ENCODE data around the gene IL36RN. TPM values are rescaled to one million over a fixed set of nuclear protein-coding genes. Genes with fewer than 3 reads are reported as not detected.
"Not testable (repeated sequence)": the region's sequence is repeated elsewhere in the genome, so short reads cannot be mapped to it uniquely, and the experiment has no call there.

IL36RN gene
- total RNA-seq, 2 donors from 2014 or later: not detected

DNA sequence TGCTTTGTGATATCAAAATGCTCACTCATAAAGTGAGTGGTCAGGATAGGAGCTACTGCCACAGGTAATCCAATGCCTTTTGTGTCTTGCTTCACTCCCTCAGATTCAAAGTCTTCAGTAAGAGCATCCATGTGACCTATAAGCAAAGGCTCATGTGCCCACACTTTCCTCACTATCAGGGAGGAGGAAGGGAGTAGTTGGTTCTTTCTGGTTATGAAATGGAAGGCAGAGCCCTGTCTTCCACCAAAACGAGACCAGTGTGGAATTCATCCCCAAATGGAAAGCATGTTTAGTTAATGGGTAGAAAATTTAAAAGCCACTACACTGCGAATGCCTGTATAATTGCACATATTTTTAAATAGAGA, 34.6 kb downstream of the IL36RN start:
- Histone ChIP-seq H3K4me1 (no peaks in the 10 kb centered on the region), H3K27me3 (no peaks in the 10 kb centered on the region), H3K9me3 (no peaks in the 10 kb centered on the region), H3K4me3 (no peak overlapping the region), H3K27ac (no peak overlapping the region), H3K36me3 (replicated peaks in 1 of 2; ENCODE audit: insufficient read depth in 1 of 2, low read depth in 2 of 2) (no peaks in the 10 kb centered on the region)
- ATAC-seq: no peak
- WGBS, 2 donors: 20 to 28% methylated on average over 2 of the region's 2 CpGs
- TF ChIP-seq, protein P1, sequence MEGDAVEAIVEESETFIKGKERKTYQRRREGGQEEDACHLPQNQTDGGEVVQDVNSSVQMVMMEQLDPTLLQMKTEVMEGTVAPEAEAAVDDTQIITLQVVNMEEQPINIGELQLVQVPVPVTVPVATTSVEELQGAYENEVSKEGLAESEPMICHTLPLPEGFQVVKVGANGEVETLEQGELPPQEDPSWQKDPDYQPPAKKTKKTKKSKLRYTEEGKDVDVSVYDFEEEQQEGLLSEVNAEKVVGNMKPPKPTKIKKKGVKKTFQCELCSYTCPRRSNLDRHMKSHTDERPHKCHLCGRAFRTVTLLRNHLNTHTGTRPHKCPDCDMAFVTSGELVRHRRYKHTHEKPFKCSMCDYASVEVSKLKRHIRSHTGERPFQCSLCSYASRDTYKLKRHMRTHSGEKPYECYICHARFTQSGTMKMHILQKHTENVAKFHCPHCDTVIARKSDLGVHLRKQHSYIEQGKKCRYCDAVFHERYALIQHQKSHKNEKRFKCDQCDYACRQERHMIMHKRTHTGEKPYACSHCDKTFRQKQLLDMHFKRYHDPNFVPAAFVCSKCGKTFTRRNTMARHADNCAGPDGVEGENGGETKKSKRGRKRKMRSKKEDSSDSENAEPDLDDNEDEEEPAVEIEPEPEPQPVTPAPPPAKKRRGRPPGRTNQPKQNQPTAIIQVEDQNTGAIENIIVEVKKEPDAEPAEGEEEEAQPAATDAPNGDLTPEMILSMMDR (IDR thresholded peaks at IDR 0.05): no peak
- no peak for TF ChIP-seq POLR2A (IDR thresholded peaks at IDR 0.05)
- DNase-seq: no peak
- intact Hi-C loops (cut with DNase I): no loop called here

GRCh38 chr2:113096306-113096705, 37.3 kb downstream of the IL36RN start:
- H3K27ac ChIP-seq; H3K4me1 ChIP-seq; ATAC-seq; intact Hi-C loops (cut with DNase I); H3K36me3 ChIP-seq (replicated peaks in 1 of 2; ENCODE audit: insufficient read depth in 1 of 2, low read depth in 2 of 2); H3K27me3 ChIP-seq; H3K4me3 ChIP-seq; DNase-seq; H3K9me3 ChIP-seq: not testable (repeated sequence)
- WGBS, 2 donors: 83 to 85% methylated on average over 14 of the region's 14 CpGs

DNA sequence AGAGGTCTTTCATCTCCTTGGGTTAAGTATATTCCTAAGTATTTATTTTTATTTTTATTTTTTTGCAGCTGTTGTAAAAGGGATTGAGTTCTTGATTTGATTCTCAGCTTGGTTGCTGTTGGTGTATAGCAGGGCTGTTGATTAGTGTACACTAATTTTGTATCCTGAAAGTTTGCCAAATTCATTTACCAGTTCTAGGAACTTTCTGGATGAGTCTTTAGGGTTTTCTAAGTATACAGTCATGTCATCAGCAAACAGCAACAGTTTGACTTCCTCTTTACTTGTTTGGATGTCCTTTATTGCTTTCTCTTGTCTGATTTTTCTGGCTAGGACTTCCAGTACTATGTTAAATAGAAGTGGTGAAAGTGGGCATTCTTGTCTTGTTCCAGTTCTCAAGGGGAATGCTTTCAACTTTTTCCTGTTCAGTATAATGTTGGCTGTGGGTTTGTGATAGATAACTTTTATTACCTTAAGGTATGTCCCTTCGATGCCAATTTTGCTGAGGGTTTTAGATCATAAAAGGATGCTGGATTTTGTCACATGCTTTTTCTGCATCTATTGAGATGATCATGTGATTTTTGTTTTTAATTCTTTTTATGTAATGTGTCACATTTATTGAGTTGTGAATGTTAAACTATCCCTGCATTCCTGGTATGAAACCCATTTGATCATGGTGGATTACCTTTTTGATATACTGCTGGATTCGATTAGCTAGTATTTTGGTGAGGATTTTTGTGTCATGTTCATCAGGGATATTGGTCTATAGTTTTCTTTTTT, 38.0 kb downstream of the IL36RN start:
- H3K4me1 ChIP-seq; H3K9me3 ChIP-seq; H3K27me3 ChIP-seq; intact Hi-C loops (cut with DNase I); H3K4me3 ChIP-seq; ATAC-seq; H3K36me3 ChIP-seq (replicated peaks in 1 of 2; ENCODE audit: insufficient read depth in 1 of 2, low read depth in 2 of 2); DNase-seq; H3K27ac ChIP-seq: not testable (repeated sequence)
- 32 to 71% methylated on average over 2 of the region's 2 CpGs for WGBS, 2 donors

DNA sequence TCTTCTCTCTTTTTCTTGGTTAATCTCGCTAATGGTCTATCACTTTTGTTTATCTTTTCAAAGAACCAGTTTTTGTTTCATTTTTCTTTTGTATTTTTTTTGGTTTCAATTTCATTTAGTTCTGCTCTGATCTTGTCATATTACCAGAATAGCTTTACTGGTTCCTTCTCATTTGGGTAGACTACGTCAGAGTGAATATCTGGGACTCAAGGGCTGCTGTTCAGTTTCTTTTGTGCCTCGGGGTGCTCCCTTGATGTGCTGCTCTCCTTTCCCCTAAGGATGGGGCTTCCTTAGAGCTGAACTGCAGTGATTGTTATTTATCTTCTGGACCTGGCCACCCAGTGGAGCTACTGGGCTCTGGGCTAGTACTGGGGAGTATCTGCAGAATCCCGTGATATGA, 39.0 kb downstream of the IL36RN start:
- TF ChIP-seq, protein P1 (IDR thresholded peaks at IDR 0.05): no peak
- no peak for TF ChIP-seq POLR2A (IDR thresholded peaks at IDR 0.05)
- H3K4me3 ChIP-seq: no peak overlapping the region
- H3K9me3 ChIP-seq: no peaks in the 10 kb centered on the region
- no peaks in the 10 kb centered on the region for H3K4me1 ChIP-seq
- WGBS, 2 donors: 84% methylated on average over 4 of the region's 4 CpGs
- DNase-seq (no peak), ATAC-seq (no peak)
- no peak overlapping the region for H3K27ac ChIP-seq
- H3K36me3 ChIP-seq (replicated peaks in 1 of 2; ENCODE audit: insufficient read depth in 1 of 2, low read depth in 2 of 2): no peaks in the 10 kb centered on the region
- intact Hi-C loops (cut with DNase I): no loop called here
- no peaks in the 10 kb centered on the region for H3K27me3 ChIP-seq

GRCh38 chr2:113098532-113098931, 39.5 kb downstream of the IL36RN start:
- 85 to 86% methylated on average over 5 to 6 of the region's 6 CpGs for WGBS, 2 donors
- Histone ChIP-seq H3K4me1 (no peaks in the 10 kb centered on the region), H3K4me3 (no peak overlapping the region), H3K36me3 (replicated peaks in 1 of 2; ENCODE audit: insufficient read depth in 1 of 2, low read depth in 2 of 2) (no peaks in the 10 kb centered on the region), H3K9me3 (no peaks in the 10 kb centered on the region), H3K27ac (no peak overlapping the region), H3K27me3 (no peaks in the 10 kb centered on the region)
- ATAC-seq: no peak
- TF ChIP-seq, protein P1 (IDR thresholded peaks at IDR 0.05): no peak
- no peak for TF ChIP-seq POLR2A (IDR thresholded peaks at IDR 0.05)
- DNase-seq: no peak
- intact Hi-C loops (cut with DNase I): no loop called here

DNA sequence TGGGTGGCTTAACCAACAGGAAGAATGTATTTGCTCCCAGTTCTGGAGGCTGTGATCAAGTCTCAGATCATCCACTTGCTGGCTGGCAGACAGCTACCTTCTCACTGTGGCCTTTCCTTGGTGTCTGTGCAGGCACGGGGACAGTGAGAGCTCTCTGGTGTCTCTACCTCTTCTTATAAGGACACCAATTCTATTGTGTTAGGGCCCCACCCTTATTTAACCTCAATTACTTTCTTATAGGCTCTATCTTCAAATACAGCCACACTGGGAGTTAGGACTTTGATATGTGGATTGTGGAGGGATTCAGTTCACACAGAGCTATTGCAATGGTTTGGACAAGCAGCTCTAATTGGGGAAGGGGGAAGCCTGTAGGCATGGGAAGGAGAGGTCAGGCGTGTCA, 43.1 kb downstream of the IL36RN start:
- Histone ChIP-seq H3K27me3 (no peaks in the 10 kb centered on the region), H3K36me3 (replicated peaks in 1 of 2; ENCODE audit: insufficient read depth in 1 of 2, low read depth in 2 of 2) (no peaks in the 10 kb centered on the region), H3K4me3 (no peak overlapping the region), H3K27ac (no peak overlapping the region), H3K9me3 (no peaks in the 10 kb centered on the region), H3K4me1 (no peaks in the 10 kb centered on the region)
- ATAC-seq (no peak), DNase-seq (no peak)
- 62 to 83% methylated on average over 2 of the region's 2 CpGs for WGBS, 2 donors
- intact Hi-C loops (cut with DNase I): no loop called here
- TF ChIP-seq, protein P1 (IDR thresholded peaks at IDR 0.05): no peak
- no peak for TF ChIP-seq POLR2A (IDR thresholded peaks at IDR 0.05)
